Measurements from ENCODE around the gene MLIP. TPM values are rescaled to one million over a fixed set of nuclear protein-coding genes. Genes with fewer than 3 reads are reported as not detected.

Gene MLIP
- total RNA-seq, 1 experiment from 2014 or later, result not detected

DNA sequence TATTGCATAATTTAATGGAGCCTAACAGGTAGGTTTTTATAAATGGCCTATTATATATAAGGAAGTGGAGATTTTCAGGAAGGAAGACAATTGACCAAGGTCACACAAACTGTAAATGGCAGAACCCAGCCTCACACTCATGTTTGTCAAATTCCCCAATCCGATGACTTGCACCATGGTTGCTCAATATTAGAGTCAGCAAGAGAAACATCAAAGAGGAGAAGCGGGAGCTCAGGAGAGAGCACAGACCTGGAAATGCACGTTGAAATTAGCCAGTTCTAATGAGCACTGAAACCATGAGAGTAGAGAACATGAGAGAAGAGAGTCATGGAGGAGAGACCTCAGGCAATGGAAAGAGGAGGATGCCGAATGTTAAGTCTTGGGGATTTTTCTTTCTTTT lies 13.5 kb upstream of the MLIP start:
- TF ChIP-seq, protein P1, sequence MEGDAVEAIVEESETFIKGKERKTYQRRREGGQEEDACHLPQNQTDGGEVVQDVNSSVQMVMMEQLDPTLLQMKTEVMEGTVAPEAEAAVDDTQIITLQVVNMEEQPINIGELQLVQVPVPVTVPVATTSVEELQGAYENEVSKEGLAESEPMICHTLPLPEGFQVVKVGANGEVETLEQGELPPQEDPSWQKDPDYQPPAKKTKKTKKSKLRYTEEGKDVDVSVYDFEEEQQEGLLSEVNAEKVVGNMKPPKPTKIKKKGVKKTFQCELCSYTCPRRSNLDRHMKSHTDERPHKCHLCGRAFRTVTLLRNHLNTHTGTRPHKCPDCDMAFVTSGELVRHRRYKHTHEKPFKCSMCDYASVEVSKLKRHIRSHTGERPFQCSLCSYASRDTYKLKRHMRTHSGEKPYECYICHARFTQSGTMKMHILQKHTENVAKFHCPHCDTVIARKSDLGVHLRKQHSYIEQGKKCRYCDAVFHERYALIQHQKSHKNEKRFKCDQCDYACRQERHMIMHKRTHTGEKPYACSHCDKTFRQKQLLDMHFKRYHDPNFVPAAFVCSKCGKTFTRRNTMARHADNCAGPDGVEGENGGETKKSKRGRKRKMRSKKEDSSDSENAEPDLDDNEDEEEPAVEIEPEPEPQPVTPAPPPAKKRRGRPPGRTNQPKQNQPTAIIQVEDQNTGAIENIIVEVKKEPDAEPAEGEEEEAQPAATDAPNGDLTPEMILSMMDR (IDR thresholded peaks at IDR 0.05), result no peak
- intact Hi-C loops (cut with micrococcal nuclease; ENCODE audit: unreplicated experiment) (no loop called here), in situ Hi-C loops (cut with HindIII; ENCODE audit: low pct_unique_long_range_greater_than_20kb, low sequenced_read_pairs) (no loop called here)
- Histone ChIP-seq H3K4me3 (ENCODE audit: low read depth in 2 of 2, low read length in 2 of 2) (no peak overlapping the region), H3K27ac (ENCODE audit: low read length) (no peak overlapping the region), H3K27me3 (ENCODE audit: control insufficient read depth, insufficient read depth, low read length) (no peaks in the 10 kb centered on the region), H3K36me3 (ENCODE audit: control insufficient read depth, insufficient read depth, low read length) (no peaks in the 10 kb centered on the region), H3K9me3 (ENCODE audit: control insufficient read depth, insufficient read depth, low read depth, low read length) (no peaks in the 10 kb centered on the region), H3K4me1 (ENCODE audit: control insufficient read depth, insufficient read depth, low read length) (no peaks in the 10 kb centered on the region)
- DNase-seq (ENCODE audit: low read depth, low spot score) (no peak), ATAC-seq (no peak)
- POLR2A ChIA-PET, result no interaction called here
- BruUV-seq (replicated peaks), result no TSS peak
- CTCF ChIA-PET, result no interaction called here

DNA sequence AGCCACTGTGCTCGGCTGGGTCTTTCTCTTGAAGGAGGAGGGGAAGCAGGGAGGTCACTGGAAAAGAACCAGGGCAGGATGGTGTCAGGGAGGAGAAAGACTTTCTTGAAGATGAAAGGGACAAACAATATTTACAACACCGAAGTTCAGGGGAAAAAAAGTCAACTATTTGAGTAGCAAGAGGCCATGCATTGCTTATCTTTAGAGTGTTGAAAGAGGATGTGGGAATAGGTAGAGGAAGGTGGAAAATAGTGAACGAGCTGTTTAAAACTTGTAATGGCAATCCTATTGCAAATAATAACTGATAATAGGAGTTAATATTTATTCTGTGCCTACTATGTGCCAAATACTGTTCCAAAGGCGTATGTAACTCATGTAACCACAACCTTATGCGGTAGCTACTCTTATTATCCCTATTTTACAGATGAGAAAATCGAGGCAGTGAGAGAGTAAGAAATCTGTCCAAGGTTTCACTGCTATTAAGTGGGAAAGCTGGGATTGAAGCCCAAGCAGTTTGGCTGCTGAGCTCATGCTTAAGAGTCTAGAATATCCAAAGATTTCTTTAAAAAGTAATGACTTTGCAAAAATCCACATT lies 12.7 kb upstream of the MLIP start:
- ChIA-PET CTCF (no interaction called here), POLR2A (no interaction called here)
- Histone ChIP-seq H3K9me3 (ENCODE audit: control insufficient read depth, insufficient read depth, low read depth, low read length) (no peaks in the 10 kb centered on the region), H3K4me3 (ENCODE audit: low read depth in 2 of 2, low read length in 2 of 2) (no peak overlapping the region), H3K27ac (ENCODE audit: low read length) (no peak overlapping the region), H3K27me3 (ENCODE audit: control insufficient read depth, insufficient read depth, low read length) (no peaks in the 10 kb centered on the region), H3K4me1 (ENCODE audit: control insufficient read depth, insufficient read depth, low read length) (no peaks in the 10 kb centered on the region), H3K36me3 (ENCODE audit: control insufficient read depth, insufficient read depth, low read length) (no peaks in the 10 kb centered on the region)
- DNase-seq (ENCODE audit: low read depth, low spot score) (no peak), ATAC-seq (no peak)
- no TSS peak for BruUV-seq (replicated peaks)
- intact Hi-C loops (cut with micrococcal nuclease; ENCODE audit: unreplicated experiment), result no loop called here
- TF ChIP-seq TCF7L2 (IDR thresholded peaks at IDR 0.05; ENCODE audit: low read depth, low read length), result no peak
- TF ChIP-seq SIN3A (IDR thresholded peaks at IDR 0.05; ENCODE audit: borderline replicate concordance, insufficient read depth, low read depth, low read length), result no peak
- TF ChIP-seq POLR2AphosphoS5 (IDR thresholded peaks at IDR 0.05; ENCODE audit: low read depth, low read length), result no peak
- TF ChIP-seq, protein P1 (IDR thresholded peaks at IDR 0.05), result no peak
- TF ChIP-seq, protein P2, sequence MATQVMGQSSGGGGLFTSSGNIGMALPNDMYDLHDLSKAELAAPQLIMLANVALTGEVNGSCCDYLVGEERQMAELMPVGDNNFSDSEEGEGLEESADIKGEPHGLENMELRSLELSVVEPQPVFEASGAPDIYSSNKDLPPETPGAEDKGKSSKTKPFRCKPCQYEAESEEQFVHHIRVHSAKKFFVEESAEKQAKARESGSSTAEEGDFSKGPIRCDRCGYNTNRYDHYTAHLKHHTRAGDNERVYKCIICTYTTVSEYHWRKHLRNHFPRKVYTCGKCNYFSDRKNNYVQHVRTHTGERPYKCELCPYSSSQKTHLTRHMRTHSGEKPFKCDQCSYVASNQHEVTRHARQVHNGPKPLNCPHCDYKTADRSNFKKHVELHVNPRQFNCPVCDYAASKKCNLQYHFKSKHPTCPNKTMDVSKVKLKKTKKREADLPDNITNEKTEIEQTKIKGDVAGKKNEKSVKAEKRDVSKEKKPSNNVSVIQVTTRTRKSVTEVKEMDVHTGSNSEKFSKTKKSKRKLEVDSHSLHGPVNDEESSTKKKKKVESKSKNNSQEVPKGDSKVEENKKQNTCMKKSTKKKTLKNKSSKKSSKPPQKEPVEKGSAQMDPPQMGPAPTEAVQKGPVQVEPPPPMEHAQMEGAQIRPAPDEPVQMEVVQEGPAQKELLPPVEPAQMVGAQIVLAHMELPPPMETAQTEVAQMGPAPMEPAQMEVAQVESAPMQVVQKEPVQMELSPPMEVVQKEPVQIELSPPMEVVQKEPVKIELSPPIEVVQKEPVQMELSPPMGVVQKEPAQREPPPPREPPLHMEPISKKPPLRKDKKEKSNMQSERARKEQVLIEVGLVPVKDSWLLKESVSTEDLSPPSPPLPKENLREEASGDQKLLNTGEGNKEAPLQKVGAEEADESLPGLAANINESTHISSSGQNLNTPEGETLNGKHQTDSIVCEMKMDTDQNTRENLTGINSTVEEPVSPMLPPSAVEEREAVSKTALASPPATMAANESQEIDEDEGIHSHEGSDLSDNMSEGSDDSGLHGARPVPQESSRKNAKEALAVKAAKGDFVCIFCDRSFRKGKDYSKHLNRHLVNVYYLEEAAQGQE (IDR thresholded peaks at IDR 0.05; ENCODE audit: insufficient read depth in 1 of 2, low read depth in 2 of 2, low read length in 1 of 2), result no peak
- in situ Hi-C loops (cut with HindIII; ENCODE audit: low pct_unique_long_range_greater_than_20kb, low sequenced_read_pairs), result no loop called here
